ELF-1 (cell line): ENCODE results near the gene LRP11.
A peak's percentile ranks its signal among the peaks of the same experiment; 100 is the strongest.
"Not testable (repeated sequence)": the region's sequence is repeated elsewhere in the genome, so short reads cannot be mapped to it uniquely, and the experiment has no call there.

ENCODE experiments used
- DNase-seq: peaks from one replicate; pipeline ENCODE4 v3.0.0-alpha.2; 2016; ENCODE audit warnings: low read depth, low spot score

Gene LRP11

GRCh38 chr6:149897855-149898744 is 33.9 kb upstream of the LRP11 start, which contains the start of gene RAET1E:
TSS of gene RAET1E (minus strand) at chr6:149898113. CDS start at chr6:149890901, 7,212 bp downstream.
- DNase-seq: no peak

- DNase-seq: no peak
Observed at GRCh38 chr6:149897015-149897697, 33.0 kb upstream of the LRP11 start.

GRCh38 chr6:149896491-149896890 is 32.3 kb upstream of the LRP11 start:
- DNase-seq: no peak

GRCh38 chr6:149895833-149896271 is 31.7 kb upstream of the LRP11 start:
- no peak for DNase-seq

- peak; percentile 24 for DNase-seq
Observed at GRCh38 chr6:149895048-149895590, 31.0 kb upstream of the LRP11 start.

- DNase-seq: not testable (repeated sequence)
Observed at GRCh38 chr6:149891864-149892263, 27.7 kb upstream of the LRP11 start.

- no peak for DNase-seq
Observed at GRCh38 chr6:149891259-149891658, 27.1 kb upstream of the LRP11 start.

GRCh38 chr6:149890629-149891045 is 26.5 kb upstream of the LRP11 start:
- DNase-seq: no peak

GRCh38 chr6:149889326-149889725 is 25.2 kb upstream of the LRP11 start:
- no peak for DNase-seq

- DNase-seq: no peak
Observed at GRCh38 chr6:149888659-149889058, 24.5 kb upstream of the LRP11 start.

- DNase-seq: no peak
Observed at GRCh38 chr6:149888093-149888492, 23.9 kb upstream of the LRP11 start.

- DNase-seq: no peak
Observed at GRCh38 chr6:149887343-149887742, 23.2 kb upstream of the LRP11 start.

- no peak for DNase-seq
Observed at GRCh38 chr6:149885888-149886287, 21.7 kb upstream of the LRP11 start.

GRCh38 chr6:149884617-149885016 is 20.5 kb upstream of the LRP11 start:
- no peak for DNase-seq

GRCh38 chr6:149884215-149884614 is 20.1 kb upstream of the LRP11 start:
- DNase-seq: no peak

- no peak for DNase-seq
Observed at GRCh38 chr6:149881860-149882259, 17.7 kb upstream of the LRP11 start.

- DNase-seq: no peak
Observed at GRCh38 chr6:149881066-149881766, 17.1 kb upstream of the LRP11 start.

GRCh38 chr6:149877659-149878058 is 13.5 kb upstream of the LRP11 start:
- DNase-seq: no peak

GRCh38 chr6:149876241-149876933 is 12.2 kb upstream of the LRP11 start:
- DNase-seq: no peak

- no peak for DNase-seq
Observed at GRCh38 chr6:149872233-149872632, 8.1 kb upstream of the LRP11 start.

- no peak for DNase-seq
Observed at GRCh38 chr6:149871182-149871581, 7.0 kb upstream of the LRP11 start.
